GM21515 (cell line): ENCODE data around the gene EXOC4.
"Not testable (repeated sequence)": the region's sequence is repeated elsewhere in the genome, so short reads cannot be mapped to it uniquely, and the experiment has no call there.

Source experiments
- ATAC-seq: cut with Tn5 transposase; IDR thresholded peaks from one replicate; pipeline ENCODE4 v1.9.1; 2021; ENCODE audit not compliant: unreplicated experiment

EXOC4 gene

DNA sequence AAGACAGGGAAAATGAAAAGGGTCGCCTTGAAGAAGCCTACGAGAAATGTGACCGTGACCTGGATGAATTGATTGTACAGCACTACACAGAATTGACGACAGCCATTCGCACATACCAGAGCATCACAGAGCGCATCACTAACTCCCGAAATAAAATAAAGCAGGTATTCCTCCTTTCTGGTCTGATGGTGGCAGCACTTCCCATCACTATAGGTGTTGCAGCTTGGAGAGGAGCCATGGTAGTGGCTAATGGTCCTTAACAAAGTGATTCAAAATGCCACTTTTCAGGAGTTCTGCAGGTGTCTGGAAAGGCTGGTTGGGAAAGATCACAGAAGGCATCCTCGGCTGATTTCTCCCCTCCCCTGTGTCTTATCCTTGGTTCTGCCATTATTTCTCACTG lies 22.1 kb downstream of the EXOC4 start:
- ATAC-seq, result no peak

DNA sequence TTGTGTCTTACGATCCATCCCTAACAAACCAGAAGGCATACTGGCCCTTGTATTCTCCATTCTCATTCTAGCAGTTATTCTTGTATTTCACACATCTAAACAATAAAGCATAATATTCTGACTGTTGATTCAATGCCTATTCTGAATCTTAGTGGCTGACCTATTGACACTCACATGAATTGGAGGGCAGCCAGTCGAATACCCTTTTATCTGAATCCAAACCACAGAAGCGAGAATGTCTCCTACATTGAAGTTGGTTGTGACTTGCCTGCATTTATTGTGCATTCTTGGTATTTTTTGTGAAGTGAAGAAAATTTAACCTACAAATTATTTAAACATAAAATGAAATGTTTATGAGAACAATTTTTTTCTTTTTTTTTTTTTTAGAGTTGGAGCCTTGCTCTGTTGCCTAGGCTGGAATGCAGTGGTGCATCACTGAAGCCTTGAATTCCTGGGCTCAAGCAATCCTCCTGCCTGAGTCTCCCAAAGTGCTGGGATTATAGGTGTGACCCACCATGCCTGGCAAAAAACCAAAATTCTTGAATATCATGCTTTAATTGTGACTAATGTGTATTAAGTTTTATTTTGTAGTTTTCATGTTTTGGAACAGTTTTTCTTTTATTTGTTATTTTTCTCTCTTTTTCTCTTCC lies 22.7 kb downstream of the EXOC4 start:
- no peak for ATAC-seq

DNA sequence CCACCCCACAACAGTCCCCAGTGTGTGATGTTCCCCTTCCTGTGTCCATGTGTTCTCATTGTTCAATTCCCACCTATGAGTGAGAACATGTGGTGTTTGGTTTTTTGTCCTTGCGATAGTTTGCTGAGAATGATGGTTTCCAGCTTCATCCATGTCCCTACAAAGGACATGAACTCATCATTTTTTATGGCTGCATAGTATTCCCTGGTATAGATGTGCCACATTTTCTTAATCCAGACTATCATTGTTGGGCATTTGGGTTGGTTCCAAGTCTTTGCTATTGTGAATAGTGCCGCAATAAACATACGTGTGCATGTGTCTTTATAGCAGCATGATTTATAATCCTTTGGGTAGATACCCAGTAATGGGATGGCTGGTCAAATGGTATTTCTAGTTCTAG lies 26.1 kb downstream of the EXOC4 start:
- ATAC-seq, result not testable (repeated sequence)

DNA sequence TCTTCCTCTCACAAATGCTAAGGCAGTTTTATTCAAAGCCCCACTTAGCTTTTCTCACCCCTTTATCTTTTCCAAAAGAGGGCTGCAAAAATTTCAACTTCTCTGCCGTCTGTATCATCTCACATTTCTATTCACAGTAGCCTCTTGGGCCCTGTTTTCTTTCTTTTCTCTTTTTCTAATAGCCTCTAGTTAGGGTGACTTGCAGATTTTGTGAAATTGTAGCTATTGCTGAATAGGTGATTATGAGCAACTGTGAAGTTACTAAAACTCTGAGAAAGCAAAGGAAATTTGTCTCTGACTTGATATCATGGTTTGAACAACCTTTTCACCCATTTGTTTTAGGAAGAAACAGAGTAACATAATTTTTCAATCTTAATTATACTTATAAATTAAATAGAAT lies 29.2 kb downstream of the EXOC4 start:
- ATAC-seq, result no peak

DNA sequence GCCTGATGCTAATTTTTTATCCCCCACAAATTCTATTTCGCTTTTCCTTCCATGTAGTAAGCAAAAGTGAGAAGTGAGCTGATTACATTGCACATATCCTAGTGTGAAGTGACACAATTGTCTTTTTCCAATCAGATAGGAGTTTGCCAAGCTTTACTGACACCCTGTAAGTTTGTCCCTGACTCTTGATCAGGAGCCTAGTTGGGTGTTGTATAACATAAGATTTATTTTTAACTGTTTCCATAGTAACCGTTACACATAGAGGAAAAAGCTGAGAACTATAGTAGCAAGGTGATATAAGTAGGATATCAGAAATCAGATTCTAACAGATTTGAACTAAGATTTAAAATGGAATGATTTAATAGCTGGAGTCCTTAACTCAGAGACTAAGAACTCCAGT lies 31.2 kb downstream of the EXOC4 start:
- ATAC-seq, result no peak

DNA sequence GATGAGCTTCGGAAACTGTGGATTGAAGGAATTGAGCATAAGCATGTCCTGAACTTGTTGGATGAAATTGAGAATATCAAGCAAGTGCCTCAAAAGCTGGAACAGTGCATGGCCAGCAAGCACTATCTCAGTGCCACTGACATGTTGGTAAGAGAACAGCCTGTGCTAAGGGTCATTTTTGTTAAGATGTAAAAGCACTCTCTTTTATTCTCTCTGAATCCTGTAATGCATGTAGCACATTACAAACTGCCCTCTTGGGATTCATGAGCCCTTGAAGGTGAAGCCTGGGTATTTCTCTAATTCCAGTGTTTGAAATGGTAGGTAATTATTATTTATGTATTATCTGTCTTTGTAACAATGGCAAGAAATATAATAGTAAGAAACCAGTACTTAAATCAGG lies 36.1 kb downstream of the EXOC4 start:
- no peak for ATAC-seq

DNA sequence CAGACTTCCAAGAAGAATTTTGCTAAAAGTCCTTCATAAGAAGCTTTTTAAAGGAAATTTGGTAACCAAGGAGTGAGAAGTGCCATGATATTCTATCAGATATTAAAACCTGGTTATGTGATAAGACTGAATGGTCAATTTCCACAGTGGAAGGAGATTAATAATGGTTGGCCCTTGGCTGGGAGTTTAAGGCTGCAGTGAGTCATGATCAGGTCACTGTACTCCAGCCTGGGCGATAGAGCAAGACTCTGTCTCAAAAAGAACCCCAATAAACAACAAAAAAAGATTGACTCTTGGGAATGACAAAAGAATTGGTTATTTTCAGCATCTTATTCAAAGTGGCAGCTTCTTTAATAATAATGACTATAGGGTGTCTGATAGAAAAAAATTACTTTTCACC lies 37.2 kb downstream of the EXOC4 start:
- no peak for ATAC-seq

DNA sequence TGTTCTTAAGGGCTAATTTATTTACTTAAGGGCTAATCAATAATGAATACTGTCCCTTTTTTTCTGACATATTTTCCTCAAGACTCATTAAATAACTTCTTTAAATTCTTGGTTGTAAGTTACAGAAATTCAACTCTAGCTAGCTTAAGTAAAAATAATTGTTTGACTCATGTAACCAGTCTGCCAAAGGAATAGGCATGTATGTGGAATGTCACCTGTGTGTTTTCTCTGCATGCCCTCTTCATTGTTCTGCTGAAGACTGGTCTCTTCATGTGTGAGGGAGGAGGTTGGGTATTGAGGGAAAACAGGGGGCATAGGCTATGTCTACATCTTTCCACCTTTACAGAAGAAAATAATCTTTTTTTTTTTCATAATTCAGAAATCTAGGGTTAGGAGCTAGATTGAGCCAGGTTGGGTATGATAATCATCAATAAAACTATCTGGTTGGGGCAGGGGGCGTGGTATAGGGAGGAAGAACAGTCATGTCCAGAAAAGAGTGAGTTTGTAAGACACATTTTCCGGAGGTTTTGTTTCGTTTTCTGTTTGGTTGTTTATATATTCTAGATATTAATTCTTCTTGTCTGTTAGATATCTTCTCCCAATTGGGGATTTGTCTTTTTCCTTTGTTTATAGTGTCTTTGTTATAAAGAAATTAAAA lies 37.9 kb downstream of the EXOC4 start:
- ATAC-seq, result no peak

DNA sequence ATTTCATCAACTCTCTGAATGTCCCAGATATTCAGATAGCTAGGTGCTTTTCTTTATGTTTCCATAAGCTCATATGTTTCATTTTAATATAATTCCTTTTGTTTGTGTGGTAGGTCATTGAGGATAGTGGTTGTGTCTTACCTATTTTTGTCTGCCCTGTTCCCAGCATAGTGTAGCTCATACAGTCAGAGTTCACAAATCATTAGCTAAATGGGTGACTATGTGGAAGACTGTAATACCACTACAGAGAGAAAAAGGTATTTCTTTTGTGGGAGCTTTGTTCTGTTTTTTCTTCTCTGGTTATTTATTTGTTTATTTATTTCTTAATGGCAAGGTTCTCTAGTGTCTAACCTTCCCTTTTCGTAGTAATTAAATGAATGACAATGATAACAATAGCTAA lies 39.8 kb downstream of the EXOC4 start:
- no peak for ATAC-seq

DNA sequence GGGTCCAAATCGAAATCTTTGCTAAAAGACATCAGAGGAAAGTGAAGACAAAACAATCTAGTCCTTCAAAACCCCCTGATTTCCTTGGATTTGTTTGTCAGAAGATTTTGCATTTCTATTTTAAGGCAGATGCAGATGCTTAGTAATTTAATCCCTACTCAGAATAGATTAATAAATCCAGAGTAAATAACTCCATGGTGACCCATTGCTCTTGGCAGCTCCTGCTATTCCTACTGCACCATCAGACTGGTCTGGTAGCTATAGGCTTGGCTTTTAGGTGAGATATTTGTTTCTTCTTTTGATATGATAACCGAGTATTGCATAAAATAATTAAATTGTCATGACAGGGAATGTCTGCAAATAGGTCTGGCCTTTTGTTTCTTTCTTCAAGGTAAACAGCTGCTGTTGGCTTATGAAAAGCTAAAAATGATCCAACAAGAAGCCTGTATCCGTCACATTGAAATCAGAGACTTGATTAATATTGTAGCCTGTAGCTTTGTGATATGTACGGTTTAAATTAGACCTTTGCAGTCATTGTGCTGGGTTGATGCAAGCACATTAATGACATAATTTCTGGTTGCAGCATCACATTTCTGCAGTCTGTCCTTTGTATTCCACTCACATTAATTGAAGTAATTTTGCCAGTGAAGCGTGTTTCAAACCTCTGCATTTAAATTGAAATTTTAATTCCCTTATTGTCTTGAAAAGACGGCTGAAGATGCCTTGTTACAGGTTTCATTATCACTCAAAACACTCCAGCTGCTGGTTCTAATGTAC lies 40.7 kb downstream of the EXOC4 start:
- no peak for ATAC-seq

DNA sequence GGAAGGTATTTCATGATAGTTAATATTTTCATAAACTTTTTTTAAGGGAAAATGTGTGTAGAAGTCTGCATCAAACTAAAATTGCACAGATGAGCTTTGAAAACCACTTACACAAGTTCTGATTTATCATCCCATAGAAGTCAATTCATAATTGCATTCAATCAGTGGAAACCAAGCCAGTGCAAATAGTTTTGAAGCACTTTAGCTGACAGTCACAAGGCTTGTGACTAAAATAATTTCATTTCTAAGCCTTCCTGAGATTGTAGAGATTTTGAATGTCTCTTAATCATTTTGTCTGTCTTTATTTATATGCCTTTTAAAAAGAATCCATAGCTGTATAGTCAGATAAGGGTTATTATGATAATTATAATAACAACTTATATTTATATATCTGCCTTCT lies 41.4 kb downstream of the EXOC4 start:
- no peak for ATAC-seq

DNA sequence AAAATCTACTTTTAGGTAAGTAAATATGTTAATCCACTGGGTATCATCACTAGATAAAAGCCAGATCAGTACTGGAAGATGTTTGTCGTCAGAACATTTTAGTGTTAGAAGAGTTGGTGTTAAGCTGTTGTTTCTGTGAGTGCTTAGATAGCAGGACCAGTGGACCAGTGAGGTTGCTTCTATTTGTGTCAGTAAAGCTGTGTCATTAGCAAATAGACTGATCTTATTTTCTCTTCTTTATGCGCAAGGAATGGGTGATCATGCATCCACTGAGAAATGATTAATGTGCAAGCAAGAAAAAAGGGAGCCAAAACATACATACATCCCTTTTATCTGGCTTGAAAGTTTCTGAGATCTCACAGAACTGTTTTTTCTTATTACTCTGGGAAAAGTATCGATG lies 42.6 kb downstream of the EXOC4 start:
- no peak for ATAC-seq

DNA sequence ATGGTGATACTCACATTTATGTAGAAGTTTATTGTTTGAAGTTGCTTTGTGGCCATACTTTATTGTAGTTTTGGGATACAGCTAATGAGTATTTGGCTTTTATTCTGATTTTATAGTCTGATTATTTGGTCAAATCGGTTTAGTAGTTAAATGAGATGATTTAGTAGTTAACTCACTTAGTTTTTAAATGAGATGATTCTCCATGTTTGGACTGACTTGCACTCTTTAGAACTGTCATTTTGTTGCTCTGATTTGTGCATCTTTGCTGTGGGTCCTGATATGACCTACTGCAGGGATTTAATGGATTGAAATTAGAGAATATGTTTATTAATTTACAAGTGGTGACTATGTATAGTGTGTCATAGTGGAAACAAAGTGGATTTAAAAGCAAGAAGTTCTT lies 44.2 kb downstream of the EXOC4 start:
- ATAC-seq, result no peak

DNA sequence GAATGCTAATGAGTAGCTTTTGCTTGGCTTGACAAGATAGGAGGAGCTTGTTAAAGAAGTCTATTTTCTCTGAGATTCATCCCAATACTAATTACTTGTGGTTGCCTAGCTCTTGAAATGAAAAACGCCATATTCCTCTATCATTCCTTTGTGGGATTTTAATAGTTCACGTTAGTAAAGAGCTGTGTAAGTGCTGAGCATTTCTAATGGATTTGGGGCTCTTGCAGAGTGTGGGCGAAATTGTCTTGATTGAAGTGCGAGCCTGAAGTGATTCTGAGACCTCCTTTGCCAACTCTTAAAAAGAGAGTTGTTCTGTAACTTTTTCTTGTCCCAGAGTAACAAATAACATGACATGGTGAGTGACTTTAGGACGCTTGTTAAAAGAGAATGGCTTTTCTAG lies 45.2 kb downstream of the EXOC4 start:
- ATAC-seq, result no peak

DNA sequence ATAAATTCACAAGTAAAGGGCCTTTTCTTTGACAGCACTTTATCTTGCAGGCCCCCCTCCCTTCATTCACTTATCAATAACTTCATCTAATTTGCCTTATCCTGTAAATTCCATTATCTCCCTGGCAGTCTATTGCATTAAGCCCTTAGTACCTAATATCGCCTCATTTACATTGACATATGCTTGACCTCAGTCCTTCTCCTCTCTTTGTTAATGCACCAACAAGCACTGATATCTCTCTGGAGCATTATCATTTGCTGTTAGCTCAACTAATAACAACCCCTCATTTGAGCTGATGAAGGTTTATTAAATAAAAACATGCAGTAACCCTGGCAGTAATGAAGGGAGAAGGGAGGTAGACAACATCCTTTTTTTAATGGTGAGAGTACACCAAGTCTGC lies 46.8 kb downstream of the EXOC4 start:
- ATAC-seq, result no peak

DNA sequence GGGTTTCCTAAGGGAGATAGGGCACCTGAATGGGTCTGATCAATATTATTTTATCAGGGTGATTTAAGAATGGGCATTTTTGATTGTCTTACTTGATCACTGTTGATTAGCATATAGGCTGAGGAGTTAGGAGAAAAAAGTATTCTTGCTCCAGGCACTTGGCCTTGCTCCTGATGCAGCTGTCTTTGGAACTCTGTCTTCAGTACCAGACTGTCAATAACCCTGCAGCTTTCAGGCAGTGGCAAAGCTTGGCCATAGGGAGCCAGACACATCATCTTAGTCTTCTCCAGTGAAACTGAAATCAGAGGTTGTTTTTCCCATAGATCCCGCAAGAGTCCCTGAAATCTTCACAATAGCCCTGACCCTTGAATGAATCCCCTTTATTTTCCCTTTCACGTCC lies 47.2 kb downstream of the EXOC4 start:
- ATAC-seq, result no peak

DNA sequence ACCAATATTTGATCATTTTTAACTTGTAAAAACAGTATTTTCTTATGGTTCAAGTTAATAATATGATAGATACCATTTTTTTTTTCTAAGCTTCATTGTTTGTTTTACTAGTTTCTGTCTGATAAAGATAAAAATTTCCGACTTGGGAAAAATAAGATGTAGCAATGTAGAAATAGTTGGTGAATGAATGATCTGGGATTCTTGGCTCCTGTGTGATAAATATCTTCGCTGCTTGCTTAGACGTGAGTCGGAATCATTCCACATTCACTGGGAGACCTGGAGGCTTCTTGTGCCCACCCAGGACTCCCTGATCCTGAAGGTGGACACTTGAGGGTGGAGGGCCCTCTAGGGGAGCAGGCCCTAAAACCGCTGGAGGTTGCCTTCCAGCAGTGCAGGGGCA lies 47.9 kb downstream of the EXOC4 start:
- ATAC-seq, result no peak

DNA sequence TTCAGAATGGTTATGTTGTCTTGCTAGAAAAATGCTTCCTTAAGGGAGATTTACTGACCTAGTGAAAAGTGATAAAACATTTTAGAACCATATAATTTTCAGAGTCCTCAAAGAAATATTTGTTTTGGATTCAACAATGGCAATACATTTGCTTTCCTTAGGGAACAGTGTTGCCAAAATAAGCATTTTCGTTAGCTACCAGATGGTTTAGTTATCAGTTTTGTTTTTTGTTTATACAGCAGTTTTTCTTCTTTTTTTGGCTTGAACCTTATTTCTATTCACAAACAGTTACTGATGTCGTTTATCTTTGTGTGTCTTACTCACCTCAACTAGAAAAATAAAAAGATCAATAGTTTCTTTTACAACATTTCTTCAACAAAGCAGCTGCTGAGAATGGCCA lies 48.6 kb downstream of the EXOC4 start:
- ATAC-seq, result no peak

DNA sequence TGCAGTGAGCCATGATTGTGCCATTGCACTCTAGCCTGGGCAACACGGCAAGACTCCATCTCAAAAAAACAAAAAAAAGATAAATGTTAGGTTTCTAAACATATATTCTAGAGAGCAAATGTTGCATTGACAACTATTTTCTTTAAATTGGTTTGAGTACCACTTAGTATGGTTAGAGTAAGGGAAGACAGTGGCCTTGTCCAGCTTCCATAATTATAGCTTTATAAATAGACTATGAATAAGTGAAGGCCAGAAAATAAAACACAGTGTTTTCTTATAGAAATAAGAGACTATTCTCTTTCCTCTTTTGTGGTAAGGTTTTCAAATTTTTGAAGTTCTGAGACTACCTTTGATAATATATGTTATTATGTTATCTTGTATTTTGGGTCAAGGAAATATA lies 50.5 kb downstream of the EXOC4 start:
- ATAC-seq, result no peak

DNA sequence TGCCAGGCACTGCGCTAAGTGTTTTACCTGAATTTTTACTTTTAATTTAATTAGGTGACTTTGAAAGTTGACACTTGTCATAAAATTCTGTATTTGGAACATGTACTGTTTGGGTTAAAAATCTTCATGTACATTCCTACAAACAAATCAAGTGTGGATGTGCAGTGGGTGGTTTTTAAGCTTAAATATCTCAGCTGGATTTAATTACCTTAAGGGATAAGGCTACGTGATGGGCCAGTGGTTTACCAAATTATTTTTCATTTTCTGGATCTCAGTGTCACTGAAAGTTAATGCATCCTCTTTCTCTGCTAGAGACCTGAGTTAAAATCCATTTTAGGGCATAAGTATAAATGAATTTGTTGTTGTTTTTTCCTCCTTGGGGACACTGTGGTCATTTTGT lies 51.1 kb downstream of the EXOC4 start:
- no peak for ATAC-seq

DNA sequence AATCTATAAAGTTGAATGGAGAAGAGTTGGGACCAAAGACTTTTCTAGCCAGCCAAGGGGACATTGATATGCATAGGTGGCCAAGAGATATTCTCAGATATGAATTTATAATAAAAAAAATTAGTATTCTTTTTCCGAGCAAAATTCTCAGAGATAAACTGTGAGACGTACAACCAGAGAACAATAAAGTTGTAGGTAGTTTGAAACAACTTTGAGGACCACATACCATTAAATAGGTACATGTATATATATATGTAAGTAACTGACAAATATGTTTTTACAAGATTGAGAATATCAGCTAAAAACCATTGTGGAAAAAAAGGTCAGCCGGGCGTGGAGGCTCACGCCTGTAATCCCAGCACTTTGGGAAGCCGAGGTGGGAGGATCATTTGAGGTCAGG lies 56.5 kb downstream of the EXOC4 start:
- ATAC-seq, result no peak

DNA sequence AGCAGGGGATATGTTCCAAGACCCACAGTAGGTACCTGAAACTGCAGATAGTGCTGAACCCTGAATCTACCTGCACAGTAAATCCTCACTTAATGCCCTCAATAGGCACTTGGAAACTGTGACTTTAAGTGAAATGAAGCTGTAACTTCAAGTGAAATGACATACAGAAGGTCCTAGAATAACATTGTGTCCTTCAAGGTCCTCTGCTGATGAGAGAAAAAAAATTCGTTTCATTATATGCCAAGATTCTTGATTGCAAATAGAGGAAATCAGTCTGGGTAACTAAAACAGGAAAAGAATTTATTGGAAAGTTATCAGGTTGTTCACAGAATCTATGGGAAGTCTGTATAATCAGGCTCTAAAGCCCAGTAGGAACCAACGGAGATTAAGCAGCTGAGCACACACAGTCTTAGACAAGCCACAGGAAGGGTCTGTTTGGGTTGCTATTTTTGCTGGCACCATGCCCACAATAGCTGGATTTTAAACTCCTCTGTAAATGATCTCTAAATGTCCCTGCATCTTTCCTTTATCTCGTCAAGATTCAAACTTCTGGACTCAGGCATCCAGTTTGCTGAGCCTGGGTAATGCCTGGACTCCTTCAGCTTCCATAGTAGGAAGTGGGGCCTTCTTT lies 57.5 kb downstream of the EXOC4 start:
- no peak for ATAC-seq
